ENCODE measurements around the gene DLAT.
"Not testable (repeated sequence)": the region's sequence is repeated elsewhere in the genome, so short reads cannot be mapped to it uniquely, and the experiment has no call there.

The DLAT gene

GRCh38 chr11:112024773-112025678, at the start of gene DLAT:
TSS of gene DLAT (plus strand) at chr11:112025408. CDS start at chr11:112025473, 65 bp downstream.
- peak; percentile 74 to 80 (median 79) for DNase-seq (ENCODE audit: low read depth in 3 of 3)

GRCh38 chr11:111976119-111976766, 49.0 kb upstream of the DLAT start:
- no peak for DNase-seq (ENCODE audit: low read depth in 3 of 3)

GRCh38 chr11:111976767-111977145, 48.5 kb upstream of the DLAT start:
- no peak for DNase-seq (ENCODE audit: low read depth in 3 of 3)

- DNase-seq (ENCODE audit: low read depth in 3 of 3), result peak in 1 of 3 donors; percentile 8
Measured at GRCh38 chr11:111977146-111978027, 47.8 kb upstream of the DLAT start.

- no peak for DNase-seq (ENCODE audit: low read depth in 3 of 3)
Measured at GRCh38 chr11:111978028-111978771, 47.0 kb upstream of the DLAT start.

- no peak for DNase-seq (ENCODE audit: low read depth in 3 of 3)
Measured at GRCh38 chr11:111980062-111980461, 45.1 kb upstream of the DLAT start.

GRCh38 chr11:111981270-111981669, 43.9 kb upstream of the DLAT start:
- no peak for DNase-seq (ENCODE audit: low read depth in 3 of 3)

GRCh38 chr11:111982019-111982464, 43.2 kb upstream of the DLAT start:
- peak in 2 of 3 donors; percentile 15 to 48 for DNase-seq (ENCODE audit: low read depth in 3 of 3)

- no peak for DNase-seq (ENCODE audit: low read depth in 3 of 3)
Measured at GRCh38 chr11:111982541-111983186, 42.5 kb upstream of the DLAT start.

- DNase-seq (ENCODE audit: low read depth in 3 of 3), result no peak
Measured at GRCh38 chr11:111983187-111983986, 41.8 kb upstream of the DLAT start.

GRCh38 chr11:111986589-111986988, 38.6 kb upstream of the DLAT start:
- no peak for DNase-seq (ENCODE audit: low read depth in 3 of 3)

GRCh38 chr11:111990381-111990780, 34.8 kb upstream of the DLAT start:
- no peak for DNase-seq (ENCODE audit: low read depth in 3 of 3)

GRCh38 chr11:111992206-111992855, 32.9 kb upstream of the DLAT start:
- no peak for DNase-seq (ENCODE audit: low read depth in 3 of 3)

- DNase-seq (ENCODE audit: low read depth in 3 of 3), result no peak
Measured at GRCh38 chr11:111996129-111996528, 29.1 kb upstream of the DLAT start.

GRCh38 chr11:111996669-111997068, 28.5 kb upstream of the DLAT start:
- not testable (repeated sequence) for DNase-seq (ENCODE audit: low read depth in 3 of 3)

- DNase-seq (ENCODE audit: low read depth in 3 of 3), result no peak
Measured at GRCh38 chr11:111999111-111999510, 26.1 kb upstream of the DLAT start.

- no peak for DNase-seq (ENCODE audit: low read depth in 3 of 3)
Measured at GRCh38 chr11:112000703-112001102, 24.5 kb upstream of the DLAT start.

- DNase-seq (ENCODE audit: low read depth in 3 of 3), result no peak
Measured at GRCh38 chr11:112002491-112003216, 22.6 kb upstream of the DLAT start.

- DNase-seq (ENCODE audit: low read depth in 3 of 3), result peak in 1 of 3 donors; percentile 9
Measured at GRCh38 chr11:112004389-112004788, 20.8 kb upstream of the DLAT start.

Data from stimulated activated CD4-positive, alpha-beta T cell treated with anti-CD3 and anti-CD28 coated beads, TNF-alpha, amount 100 ng/mL, for 48 hours (primary cell).